Inferior parietal cortex (tissue), 1 donor: ENCODE measurements around the gene BPTF.
"Not testable (repeated sequence)": the region's sequence is repeated elsewhere in the genome, so short reads cannot be mapped to it uniquely, and the experiment has no call there.

Source experiments
- DNase-seq: peaks from one replicate; pipeline ENCODE4 v3.0.0-alpha.2; 2016; ENCODE audit errors: extremely low spot score

The BPTF gene

DNA sequence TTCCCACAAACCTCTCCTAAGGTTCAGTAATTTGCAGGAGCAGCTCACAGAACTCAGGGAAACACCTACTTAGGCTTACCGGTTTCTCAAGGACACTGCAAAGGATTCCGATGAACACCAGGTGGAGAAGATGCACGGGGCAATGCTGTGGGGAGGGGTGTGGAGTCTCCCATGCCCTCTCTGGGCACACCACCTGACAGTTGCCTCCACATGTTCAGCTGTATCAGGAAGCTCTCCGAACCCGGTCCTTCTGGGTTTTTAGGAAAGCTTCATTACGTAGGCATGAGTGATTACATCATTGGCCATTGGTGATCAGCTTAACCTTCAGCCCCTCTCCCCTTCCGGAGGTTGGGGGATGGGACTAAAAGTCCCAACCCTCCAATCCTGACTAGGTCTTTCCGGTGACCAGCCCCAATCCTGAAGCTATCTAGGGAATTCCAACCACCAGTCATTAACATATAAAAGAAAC is 149.3 kb downstream of the BPTF start:
- DNase-seq, result no peak

- not testable (repeated sequence) for DNase-seq
Observed at GRCh38 chr17:67976306-67976705, 151.0 kb downstream of the BPTF start.

DNA sequence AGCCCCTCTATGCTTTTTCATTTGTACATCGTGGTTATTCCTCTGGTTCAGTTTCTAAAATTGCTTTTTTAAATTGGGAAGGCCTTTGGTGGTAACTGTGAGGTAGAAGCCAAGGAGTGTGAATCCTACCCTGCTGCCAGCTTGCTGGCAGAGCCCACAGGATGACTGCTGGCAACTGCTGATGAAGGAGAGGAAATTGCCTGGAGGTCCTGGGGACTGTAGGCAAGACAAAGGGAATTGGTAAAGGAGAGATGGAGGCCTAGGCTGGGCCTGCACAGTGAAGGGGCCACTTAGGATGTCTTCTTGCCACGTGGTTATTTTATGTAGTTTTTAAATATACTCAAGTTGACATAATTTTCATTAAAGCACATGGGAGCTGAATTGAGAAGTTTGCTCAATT is 155.2 kb downstream of the BPTF start:
- no peak for DNase-seq

GRCh38 chr17:67980883-67981282 is 155.6 kb downstream of the BPTF start:
- DNase-seq, result not testable (repeated sequence)

GRCh38 chr17:67982034-67982640 is 156.8 kb downstream of the BPTF start:
- peak; percentile 43 for DNase-seq

DNA sequence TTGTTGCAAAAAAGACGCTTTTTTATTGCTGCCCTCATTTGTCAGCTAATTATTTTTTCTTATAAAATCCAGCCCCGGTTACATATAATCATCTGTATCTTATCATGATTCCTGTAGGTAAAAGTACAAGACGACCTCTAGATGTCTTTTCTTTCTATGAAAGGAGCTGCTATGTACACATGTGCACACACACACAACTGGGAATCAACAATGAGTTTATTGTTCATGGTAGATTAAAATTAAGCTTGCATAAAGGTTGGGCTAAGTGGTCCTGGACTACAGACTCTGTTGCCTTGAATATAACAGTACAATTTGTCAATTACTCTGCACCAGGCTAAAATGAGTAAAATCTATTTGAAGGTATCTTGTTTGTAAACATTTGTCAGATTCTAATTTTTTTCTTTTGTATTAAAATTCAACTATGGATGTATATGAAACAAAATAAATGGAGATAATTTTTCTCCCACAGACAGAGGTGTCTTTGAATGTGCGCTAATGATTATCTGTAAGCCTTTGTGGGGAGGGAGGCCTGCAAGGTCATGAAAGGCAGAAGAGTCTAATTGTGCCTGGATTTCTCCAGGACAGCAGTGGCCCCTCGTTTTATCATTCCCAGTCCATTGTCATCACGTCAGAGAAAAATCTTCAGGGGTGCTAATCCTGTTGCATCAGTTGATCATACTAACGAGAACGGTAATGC is 157.5 kb downstream of the BPTF start:
- no peak for DNase-seq

DNA sequence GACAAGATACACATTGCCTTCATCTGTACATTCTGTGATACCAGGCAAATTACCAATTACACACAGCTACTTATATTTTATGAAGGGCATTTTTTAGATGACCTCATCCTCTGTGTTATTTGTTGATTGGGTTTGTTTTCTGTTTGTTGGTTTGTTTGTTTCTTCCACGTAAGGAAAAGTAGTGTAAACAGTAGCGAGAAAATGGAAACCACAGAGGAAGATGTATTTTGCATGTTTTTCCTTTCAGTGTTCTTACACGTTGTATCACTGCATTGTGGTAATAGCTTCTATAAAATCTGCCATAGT is 158.0 kb downstream of the BPTF start:
- DNase-seq, result no peak

DNA sequence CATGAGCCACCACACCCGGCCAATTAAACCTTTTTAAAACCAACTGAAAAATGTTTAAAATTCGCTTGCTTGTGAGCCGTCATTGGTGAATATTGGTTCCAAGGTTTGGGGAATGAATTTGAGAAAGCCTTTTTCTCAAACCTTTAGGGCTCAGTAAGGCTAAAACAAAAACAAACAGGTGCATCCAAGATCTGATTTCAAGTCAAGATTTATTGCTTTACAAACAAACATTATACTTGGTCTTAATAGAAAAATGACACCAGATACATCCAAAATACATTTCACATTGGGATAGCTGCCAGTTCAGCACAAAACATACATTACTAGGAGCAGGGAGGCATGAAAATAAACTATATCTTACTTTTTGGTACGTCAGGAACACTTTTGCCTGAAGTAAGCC is 165.6 kb downstream of the BPTF start:
- DNase-seq, result no peak

GRCh38 chr17:67992548-67993152 is 167.3 kb downstream of the BPTF start:
- no peak for DNase-seq

GRCh38 chr17:67993153-67993997 is 168.1 kb downstream of the BPTF start:
- peak; percentile 67 for DNase-seq

DNA sequence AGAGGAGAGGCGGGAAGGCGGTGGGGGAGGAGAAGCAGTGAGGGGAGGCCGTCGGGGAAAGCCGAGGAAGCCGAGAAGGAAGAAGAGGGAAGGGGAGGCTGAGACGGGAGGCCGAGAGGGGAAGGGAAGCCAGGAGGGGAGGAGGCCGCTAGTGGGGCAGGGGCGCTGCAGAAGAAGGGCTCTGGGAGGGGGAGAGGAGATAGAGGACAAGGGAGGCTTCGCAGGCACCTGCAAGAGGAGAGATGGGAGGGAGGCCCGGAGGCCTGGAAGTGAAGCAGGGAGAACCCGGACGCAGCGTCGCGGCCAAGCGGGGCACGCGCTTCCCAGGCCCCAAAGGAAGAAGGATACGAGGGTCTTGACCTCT is 168.7 kb downstream of the BPTF start:
- DNase-seq, result no peak

DNA sequence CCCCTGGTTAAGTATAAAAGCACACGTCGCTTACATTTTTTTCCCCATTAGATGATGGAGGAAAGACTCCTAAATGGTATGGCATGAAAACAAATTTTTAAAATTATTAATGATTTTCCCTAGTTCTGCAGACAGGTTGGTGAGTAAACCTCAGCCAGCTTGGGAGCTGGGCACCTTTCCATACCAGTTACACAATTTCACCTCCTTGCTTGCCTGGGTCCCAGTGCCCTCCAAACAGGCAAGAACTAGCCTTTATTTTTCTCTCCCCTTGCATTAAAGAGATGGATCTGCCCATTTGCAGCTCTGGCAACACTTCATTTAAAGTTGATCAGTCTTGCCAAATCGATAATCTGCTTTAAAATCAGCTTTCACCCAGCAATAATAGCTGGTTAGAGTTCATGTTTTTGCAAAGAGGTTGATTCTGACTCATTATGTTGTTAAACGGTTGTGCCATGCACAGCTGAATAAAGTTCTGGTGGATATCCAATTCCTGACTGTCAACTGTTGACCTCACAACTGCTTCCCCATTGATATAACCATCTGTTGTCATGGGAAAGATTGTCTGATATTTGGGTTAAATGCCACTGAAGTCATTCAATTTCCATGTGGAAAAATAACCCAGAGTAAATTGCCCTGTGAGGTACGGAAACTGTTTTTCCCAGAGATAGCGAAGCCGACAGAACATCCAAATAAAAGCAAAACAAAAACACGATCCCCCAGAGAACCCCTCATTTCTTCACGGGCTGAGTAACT is 169.7 kb downstream of the BPTF start:
- DNase-seq, result peak; percentile 38

DNA sequence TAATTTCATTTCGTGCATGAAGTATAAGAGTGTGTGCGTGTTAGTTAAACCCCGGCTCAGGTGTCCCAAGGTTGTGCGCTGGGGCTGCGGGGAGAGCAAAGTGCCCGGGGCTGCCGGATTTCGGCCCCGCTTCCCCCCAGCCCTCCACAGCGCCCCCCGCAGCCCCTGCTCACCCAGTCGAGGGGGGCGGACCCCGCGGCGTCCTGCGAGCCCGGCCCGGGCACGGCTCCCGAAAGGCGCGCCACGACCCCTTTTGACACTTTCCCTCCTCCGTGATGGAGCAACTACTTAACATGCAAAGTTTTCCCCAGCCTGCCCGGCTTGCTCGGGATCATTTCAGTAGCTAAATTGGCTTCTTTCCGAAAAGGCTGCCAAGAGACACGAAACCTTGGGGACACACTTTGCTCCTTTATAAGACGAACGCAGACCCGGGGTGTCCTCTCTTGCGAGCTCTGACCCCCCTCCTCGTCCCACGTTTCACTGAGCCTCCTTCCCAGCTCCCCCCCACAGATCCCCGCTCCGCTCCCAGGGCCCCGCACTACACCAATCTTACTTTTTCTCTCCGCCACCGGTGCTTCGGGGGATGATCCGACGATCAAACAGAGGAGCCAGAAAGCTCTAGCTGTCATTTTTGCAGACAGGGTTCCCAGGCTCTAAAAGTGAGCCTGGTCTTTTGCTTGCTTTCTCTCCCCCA is 170.4 kb downstream of the BPTF start:
- DNase-seq, result peak; percentile 11

DNA sequence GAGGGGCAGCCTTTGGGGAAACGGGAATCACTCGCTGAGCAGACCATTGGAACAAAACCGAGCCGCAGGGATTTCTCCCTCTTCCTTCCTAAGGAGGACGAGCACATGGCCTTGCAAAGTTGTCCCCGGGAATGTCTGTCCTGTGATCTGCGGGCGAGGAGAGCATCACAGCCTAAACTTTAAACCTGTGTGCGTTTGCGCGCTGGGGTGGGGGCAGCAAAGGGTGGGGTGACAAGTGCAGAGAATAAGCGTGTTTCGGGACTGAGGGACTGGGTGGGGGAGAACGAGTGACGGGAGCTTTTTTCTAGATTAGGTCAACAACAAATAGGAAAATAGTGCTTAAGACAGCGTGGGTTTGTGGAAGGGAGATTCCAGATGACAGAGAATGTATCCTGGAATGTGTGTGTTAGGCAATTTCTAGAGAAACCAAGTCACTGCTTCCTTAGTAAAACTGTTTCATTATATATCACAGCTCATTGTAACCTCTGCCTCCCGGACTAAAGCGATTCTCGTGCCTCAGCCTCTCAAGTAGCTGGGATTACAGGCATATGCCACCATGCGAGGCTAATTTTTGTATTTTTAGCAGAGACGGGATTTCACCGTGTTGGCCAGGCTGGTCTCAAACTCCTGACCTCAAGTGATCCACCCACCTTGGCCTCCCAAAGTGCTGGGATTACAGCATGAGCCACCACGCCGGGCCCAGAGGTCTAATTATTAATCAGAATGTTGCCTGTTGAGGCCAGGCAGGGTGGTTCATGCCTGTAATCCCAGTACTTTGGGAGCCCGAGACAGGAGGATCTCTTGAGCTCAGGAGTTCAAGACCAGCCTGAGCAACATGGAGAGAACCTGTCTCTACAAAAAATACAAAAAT is 171.2 kb downstream of the BPTF start, which contains the start of gene C17orf58:
TSS of gene C17orf58 (minus strand) at position 169 of the 871 bp plus-strand sequence. CDS start 271 bp downstream, outside the sequence.
- DNase-seq, result not testable (repeated sequence)

- no peak for DNase-seq
Observed at GRCh38 chr17:67998466-67998865, 173.2 kb downstream of the BPTF start.

DNA sequence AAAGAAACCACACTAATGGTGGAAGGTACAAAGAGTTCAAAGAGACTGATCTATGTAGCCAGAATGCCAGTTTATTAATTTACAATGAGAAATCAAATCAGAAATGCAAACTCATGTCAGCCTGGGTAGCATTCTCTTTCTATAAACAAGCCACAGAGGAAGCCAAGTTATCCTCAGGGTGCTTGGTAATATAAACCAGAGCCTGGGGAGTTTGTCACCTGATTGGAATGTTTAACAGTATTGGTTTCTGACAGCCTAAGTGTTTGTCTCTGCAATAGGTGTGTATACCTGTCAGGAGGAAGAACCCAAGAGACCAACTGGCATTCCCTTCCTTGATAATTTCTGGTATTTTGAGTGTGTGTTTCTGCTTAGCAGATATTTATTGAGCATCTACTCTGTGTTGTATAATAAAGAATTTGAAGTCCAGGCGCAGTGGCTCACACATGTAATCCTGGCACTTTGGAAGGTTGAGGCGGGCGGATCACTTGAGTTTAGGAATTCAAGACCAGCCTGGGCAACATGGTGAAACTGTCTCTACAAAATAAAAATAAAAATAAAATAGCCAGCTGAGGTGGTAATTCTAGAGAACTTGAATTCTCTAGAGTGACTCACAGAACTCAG is 174.1 kb downstream of the BPTF start:
- no peak for DNase-seq

DNA sequence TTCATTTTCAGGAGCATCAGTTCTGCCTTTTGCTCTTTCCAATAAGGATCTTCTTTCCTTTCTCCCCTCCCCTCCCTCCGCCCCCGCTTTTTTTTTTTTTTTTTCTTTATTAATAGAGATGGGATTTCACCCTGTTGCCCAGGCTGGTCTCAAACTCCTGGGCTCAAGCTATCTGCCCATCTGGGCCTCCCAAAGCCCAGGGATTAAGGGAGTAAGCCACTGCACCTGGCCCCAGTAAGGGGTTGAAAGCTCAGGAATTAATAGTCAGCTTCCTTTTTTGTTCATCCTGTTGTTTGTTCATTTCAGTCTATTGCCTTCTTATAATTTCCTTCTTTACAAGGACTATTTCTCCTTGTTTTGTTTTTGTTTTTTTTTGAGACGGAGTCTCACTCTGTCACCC is 178.9 kb downstream of the BPTF start:
- DNase-seq, result no peak

GRCh38 chr17:68006797-68007196 is 181.5 kb downstream of the BPTF start:
- no peak for DNase-seq

GRCh38 chr17:68011199-68011665 is 185.9 kb downstream of the BPTF start:
- peak; percentile 27 for DNase-seq
